PFSK-1 (cell line): Measurements from ENCODE around the gene MTCH2.

Source experiments
- FOXP2 ChIP-seq: optimal IDR thresholded peaks from 2 replicates; pipeline ENCODE3; 2011; ENCODE audit warnings: borderline replicate concordance, control low read depth, inconsistent platforms; ENCODE audit not compliant: insufficient read depth; ENCODE audit errors: extremely low read length, extremely low read depth
- POLR2AphosphoS5 ChIP-seq: IDR thresholded peaks from 2 replicates; pipeline ENCODE4 v1.6.1; 2012; ENCODE audit warnings: low read depth, mild to moderate bottlenecking, control low read depth, low read length, moderate library complexity
- SIN3A ChIP-seq: IDR thresholded peaks from 2 replicates; pipeline ENCODE4 v1.6.1; 2012; ENCODE audit warnings: mild to moderate bottlenecking, low read length, moderate library complexity, borderline replicate concordance; ENCODE audit not compliant: insufficient read depth
- TAF1 ChIP-seq: IDR thresholded peaks from 2 replicates; pipeline ENCODE4 v1.6.1; 2012; ENCODE audit warnings: low read length, control low read depth, borderline replicate concordance; ENCODE audit not compliant: insufficient read depth
- TF ChIP-seq, protein P1 (sequence below), 2 experiments: IDR thresholded peaks; 2 replicates each; pipeline versions ENCODE4 v1.6.1 to v1.8.0; 2011 to 2012; ENCODE audit warnings: low read depth in 2 of 2, low read length in 2 of 2, control low read depth in 1 of 2, inconsistent platforms in 1 of 2, mild to moderate bottlenecking in 1 of 2, moderate library complexity in 1 of 2; ENCODE audit not compliant: insufficient read depth in 1 of 2

MTCH2 gene

DNA sequence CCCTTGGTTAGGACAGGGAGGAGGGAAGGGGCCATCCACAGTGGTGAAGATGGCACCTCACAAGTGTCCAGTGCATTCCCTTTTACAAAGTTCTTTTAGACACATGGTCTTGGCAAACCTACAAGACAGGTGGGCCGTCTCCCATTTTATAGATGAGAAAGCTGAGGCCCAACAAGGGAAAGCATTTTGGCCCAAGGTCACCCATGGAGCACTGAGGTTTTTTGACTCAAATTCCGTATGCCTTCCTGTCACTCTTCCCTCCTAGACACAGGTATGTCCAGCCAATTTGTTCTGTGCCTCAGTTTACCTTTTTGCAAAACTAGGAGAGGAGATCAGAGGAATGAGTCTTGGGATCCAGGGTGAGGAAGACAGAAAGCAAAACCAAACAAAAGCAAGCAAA, 49.4 kb downstream of the MTCH2 start:
- no peak for TF ChIP-seq FOXP2
- TF ChIP-seq POLR2AphosphoS5 = no peak
- no peak for TF ChIP-seq SIN3A
- TF ChIP-seq, protein P1, sequence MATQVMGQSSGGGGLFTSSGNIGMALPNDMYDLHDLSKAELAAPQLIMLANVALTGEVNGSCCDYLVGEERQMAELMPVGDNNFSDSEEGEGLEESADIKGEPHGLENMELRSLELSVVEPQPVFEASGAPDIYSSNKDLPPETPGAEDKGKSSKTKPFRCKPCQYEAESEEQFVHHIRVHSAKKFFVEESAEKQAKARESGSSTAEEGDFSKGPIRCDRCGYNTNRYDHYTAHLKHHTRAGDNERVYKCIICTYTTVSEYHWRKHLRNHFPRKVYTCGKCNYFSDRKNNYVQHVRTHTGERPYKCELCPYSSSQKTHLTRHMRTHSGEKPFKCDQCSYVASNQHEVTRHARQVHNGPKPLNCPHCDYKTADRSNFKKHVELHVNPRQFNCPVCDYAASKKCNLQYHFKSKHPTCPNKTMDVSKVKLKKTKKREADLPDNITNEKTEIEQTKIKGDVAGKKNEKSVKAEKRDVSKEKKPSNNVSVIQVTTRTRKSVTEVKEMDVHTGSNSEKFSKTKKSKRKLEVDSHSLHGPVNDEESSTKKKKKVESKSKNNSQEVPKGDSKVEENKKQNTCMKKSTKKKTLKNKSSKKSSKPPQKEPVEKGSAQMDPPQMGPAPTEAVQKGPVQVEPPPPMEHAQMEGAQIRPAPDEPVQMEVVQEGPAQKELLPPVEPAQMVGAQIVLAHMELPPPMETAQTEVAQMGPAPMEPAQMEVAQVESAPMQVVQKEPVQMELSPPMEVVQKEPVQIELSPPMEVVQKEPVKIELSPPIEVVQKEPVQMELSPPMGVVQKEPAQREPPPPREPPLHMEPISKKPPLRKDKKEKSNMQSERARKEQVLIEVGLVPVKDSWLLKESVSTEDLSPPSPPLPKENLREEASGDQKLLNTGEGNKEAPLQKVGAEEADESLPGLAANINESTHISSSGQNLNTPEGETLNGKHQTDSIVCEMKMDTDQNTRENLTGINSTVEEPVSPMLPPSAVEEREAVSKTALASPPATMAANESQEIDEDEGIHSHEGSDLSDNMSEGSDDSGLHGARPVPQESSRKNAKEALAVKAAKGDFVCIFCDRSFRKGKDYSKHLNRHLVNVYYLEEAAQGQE (IDR thresholded peaks at IDR 0.05; ENCODE audit: insufficient read depth in 1 of 2, low read depth in 2 of 2, low read length in 2 of 2) = no peak
- no peak for TF ChIP-seq TAF1

DNA sequence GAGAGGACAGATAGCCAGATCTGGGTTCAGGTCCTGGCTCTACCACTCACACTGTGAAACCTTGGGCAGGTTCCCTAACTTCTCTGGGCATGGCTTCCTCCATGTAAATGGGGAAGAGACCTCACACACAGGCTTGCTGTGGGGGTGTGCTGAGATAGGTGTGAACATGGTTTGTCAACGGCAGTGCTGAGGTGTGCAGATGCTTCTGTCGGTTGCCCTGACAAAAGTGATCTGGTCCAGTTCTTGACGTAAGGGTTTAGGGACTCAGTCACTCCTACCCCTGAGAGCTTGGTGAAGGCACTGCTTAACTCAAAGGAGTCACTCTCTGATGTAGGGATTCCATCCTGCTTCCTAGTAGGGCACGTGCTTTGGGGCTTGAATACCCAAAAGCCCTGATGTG, 50.1 kb downstream of the MTCH2 start:
- TF ChIP-seq POLR2AphosphoS5 (no peak), FOXP2 (no peak), SIN3A (no peak)
- TF ChIP-seq, protein P1 (IDR thresholded peaks at IDR 0.05; ENCODE audit: insufficient read depth in 1 of 2, low read depth in 2 of 2, low read length in 2 of 2) = no peak

DNA sequence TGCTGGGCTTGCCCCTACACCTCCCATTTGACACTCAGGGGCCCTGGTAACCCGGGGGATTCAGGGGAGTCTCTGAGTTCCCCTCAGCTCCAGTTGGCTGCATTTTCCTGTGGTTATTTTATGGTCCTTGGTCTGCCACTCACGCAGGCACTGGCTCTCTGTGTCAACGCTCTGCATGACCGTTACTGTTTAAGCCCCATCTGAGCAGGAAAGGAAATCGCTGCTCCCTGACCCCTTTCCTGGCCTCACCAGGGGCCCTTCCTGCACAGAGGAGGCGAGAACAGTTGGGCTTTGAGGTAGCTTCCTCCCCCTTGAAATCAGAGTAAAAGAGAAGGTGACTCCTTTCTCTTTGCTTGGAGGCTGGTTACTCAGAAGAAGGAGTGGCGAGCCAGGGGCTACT, 50.6 kb downstream of the MTCH2 start:
- TF ChIP-seq POLR2AphosphoS5 (no peak), TAF1 (no peak), FOXP2 (no peak)
- TF ChIP-seq, protein P1 (IDR thresholded peaks at IDR 0.05; ENCODE audit: insufficient read depth in 1 of 2, low read depth in 2 of 2, low read length in 2 of 2) = no peak

DNA sequence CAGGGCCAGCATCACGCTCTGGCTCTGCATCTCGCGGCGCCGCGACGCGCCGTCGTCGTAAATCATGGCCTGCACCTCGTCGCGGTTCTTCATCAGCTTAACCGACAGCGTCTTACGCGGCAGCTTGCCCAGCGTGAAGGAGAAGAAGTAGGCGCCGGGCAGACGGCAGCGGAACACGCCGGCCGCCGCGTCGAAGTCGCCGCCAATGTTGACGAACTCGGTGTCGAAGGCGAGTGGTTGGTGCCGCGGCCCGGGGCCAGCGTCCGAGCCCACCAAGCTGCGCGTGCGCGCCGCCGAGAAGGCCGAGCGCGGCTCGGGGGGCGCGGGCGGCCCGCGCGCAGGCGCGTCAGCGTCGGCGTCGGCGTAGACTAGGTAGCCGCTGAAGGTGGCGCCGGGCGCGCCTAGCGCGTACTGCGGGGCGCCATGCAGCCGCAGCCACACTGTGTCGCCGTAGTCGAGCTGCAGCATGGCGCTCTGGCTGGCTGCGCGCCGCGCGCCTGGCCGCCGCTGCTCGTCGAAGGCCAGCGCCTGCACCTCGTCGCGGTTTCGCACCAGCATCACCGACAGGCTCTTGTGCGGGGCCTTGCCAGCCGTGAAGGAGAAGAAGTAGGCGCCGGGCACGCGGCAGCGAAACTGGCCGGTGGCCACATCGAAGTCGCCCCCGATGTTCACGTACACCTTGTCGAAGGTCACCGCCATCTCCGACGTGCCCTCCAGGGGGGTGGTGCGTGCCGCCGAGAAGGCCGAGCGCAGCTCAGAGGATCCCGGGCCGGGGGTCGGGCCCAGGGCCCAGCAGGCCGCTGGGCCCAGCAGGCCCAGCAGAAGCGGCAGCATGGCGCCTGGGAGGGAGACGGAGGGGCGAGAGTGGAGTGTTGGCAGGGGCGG, 52.1 kb downstream of the MTCH2 start:
- no peak for TF ChIP-seq FOXP2
- TF ChIP-seq POLR2AphosphoS5 = no peak
- TF ChIP-seq, protein P1 (IDR thresholded peaks at IDR 0.05; ENCODE audit: insufficient read depth in 1 of 2, low read depth in 2 of 2, low read length in 2 of 2) = no peak
- TF ChIP-seq SIN3A = no peak
- TF ChIP-seq TAF1 = no peak

DNA sequence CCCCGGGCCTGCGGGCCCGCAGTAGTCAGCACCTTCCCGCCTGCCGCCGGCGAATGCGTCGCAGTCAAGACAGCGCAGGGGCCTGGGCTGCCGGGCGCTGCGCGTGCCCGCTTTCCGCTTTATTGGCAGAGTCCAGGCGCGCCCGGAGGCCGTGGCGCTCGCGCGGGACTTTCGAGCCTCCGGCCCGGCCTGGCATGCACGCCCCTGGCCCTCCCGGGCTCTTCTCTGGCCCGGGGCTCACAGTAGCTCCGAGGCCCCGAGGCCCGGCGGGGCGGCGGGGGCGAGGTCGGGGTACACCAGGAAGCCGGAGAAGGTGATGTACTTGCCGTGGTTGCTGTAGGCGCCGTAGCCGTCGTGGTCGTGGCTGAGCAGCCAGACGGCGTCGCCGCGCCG, 52.8 kb downstream of the MTCH2 start:
- TF ChIP-seq SIN3A = no peak
- no peak for TF ChIP-seq FOXP2
- TF ChIP-seq, protein P1 (IDR thresholded peaks at IDR 0.05; ENCODE audit: insufficient read depth in 1 of 2, low read depth in 2 of 2, low read length in 2 of 2) = no peak
- TF ChIP-seq POLR2AphosphoS5 = no peak
- TF ChIP-seq TAF1 = no peak
